ENCODE results near the gene PGM5.
"Not testable (repeated sequence)": the region's sequence is repeated elsewhere in the genome, so short reads cannot be mapped to it uniquely, and the experiment has no call there.

Gene PGM5

DNA sequence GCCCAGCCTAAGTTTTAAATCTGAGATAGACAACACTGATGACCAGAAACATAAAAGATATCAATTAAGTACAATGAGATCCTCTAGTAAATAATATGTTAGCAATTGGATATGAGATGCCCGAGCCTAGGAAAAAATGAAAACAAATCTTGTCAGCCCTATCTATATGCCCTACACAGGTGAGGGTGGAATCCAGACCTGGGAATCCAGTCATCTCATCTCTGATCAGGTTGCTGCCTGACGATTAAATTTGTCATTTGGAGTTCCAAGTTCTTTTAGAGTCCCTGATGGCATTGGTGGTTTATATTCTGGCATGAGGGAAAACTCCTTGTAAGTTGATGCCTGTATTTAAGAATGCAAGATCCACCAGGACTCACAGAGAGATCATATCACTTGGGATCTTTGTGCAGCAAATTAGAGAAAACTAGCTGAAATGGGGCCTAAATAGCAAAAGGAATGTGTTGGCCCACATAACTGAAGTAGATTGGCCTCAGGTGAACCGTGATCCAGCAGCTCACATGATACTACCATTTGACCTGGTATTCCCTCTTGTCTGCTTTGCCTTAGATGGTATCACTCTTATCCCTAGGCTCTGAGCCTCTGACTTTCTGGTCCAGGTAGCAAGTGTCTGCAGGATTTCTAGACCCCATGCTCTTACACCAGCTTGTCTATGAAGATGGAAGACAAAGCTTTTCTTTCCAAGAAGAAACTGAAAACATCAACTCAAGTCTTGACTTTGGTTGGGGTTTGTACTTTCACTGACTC, 48.2 kb downstream of the PGM5 start:
- not testable (repeated sequence) for H3K9me3 ChIP-seq (ENCODE audit: severe bottlenecking); H3K4me3 ChIP-seq (ENCODE audit: low read depth, low read length); H3K27ac ChIP-seq; H3K36me3 ChIP-seq; DNase-seq; H3K27me3 ChIP-seq (ENCODE audit: insufficient read depth, low read depth, severe bottlenecking)

DNA sequence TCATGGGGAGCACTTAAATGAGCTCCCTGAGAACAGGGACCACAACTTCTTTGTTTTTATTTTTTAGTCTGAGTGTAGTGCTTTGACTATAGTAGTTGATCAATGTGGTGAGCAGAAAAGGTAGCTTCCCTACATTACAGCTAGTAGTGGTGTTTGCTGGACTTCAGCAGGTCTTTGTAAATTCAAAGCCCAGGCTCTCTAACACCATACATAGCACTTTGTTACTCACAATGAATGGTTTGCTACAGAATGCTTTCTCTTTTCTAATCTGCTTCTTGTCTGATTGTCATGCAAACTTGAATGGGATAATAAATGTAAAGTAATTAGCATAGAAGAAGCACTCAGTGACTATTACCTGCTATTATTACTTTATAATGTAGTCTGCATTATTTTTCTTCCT, 55.5 kb downstream of the PGM5 start:
- not testable (repeated sequence) for DNase-seq

DNA sequence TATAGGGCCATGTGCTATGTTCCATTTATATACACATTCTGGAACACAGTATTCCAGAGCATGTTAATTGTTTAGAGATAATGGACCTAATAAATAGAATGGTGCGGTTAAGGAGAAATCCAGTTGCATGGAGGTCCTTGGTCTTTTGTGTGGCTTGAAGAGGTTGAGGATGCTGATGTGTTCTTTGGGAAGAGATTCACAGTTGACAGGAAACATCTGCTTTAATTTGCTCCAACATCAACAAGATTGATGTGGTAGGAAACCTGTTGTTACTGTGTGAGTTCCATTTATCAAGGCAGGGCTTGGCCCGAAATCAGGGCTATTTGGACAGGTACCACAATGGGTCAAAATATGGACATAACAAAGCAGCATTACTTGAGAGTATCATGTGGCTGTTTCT, 56.3 kb downstream of the PGM5 start:
- not testable (repeated sequence) for H3K27ac ChIP-seq; H3K9me3 ChIP-seq (ENCODE audit: severe bottlenecking); H3K4me3 ChIP-seq (ENCODE audit: low read depth, low read length); DNase-seq; H3K36me3 ChIP-seq; H3K27me3 ChIP-seq (ENCODE audit: insufficient read depth, low read depth, severe bottlenecking)

More for the DNA sequence above, 55.5 kb downstream of the PGM5 start:
- H3K4me3 ChIP-seq (ENCODE audit: low read depth, low read length); H3K27me3 ChIP-seq (ENCODE audit: insufficient read depth, low read depth, severe bottlenecking); H3K27ac ChIP-seq; H3K36me3 ChIP-seq; H3K9me3 ChIP-seq (ENCODE audit: severe bottlenecking): not testable (repeated sequence)

DNA sequence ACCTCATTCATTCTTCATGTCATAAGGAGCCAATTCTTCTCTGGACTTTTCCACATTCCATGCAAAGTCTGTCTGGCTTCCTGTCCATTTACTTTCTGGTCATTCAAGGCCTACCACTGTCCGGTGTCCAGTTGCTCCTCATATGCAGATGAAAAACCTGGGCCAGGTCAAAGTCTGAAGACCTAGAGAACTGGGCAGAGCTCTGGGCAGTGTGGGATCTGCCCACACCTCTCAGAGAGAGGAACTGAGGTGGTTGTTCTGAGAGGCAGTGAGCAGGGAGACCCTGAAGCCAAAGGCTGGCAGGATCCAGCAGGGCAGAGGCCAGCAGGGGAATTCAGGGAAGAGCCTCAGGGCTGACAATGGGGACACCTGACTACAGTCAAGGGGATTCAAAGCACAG, 58.7 kb downstream of the PGM5 start:
- H3K36me3 ChIP-seq; H3K27ac ChIP-seq; H3K9me3 ChIP-seq (ENCODE audit: severe bottlenecking); DNase-seq; H3K4me3 ChIP-seq (ENCODE audit: low read depth, low read length): not testable (repeated sequence)
- H3K27me3 ChIP-seq (ENCODE audit: insufficient read depth, low read depth, severe bottlenecking), result peaks cover 33% of the 10 kb centered on the region

DNA sequence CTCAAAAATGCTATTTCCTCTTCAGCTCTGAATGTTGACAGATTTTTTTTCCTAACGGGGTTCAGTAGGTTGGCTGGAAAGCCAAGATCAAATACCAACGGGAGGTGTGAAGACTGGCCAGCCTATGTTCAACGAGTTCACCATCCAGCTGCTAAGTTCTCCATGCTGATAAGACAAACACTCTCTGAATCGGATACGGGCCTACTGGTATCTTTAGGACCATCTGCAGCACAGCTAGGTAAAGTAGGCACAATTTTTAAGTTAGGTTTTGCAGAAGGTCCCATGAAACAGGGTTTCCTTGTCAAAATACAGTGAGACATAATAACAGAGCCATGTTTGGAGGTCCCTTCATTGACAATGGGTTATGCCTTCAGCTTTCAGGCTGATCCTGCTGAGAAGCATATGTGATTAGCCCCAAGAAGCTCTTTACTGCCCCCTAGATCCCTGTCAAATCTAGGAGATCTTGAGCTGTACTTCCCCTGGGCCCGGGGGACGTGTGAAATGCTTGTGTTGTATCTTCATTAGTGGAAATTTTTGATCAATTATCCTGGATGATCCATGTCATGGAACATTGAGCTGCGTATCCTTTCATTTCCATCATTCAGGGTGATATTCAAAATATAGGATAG, 60.6 kb downstream of the PGM5 start:
- TF ChIP-seq, protein P1, sequence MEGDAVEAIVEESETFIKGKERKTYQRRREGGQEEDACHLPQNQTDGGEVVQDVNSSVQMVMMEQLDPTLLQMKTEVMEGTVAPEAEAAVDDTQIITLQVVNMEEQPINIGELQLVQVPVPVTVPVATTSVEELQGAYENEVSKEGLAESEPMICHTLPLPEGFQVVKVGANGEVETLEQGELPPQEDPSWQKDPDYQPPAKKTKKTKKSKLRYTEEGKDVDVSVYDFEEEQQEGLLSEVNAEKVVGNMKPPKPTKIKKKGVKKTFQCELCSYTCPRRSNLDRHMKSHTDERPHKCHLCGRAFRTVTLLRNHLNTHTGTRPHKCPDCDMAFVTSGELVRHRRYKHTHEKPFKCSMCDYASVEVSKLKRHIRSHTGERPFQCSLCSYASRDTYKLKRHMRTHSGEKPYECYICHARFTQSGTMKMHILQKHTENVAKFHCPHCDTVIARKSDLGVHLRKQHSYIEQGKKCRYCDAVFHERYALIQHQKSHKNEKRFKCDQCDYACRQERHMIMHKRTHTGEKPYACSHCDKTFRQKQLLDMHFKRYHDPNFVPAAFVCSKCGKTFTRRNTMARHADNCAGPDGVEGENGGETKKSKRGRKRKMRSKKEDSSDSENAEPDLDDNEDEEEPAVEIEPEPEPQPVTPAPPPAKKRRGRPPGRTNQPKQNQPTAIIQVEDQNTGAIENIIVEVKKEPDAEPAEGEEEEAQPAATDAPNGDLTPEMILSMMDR (IDR thresholded peaks at IDR 0.05; ENCODE audit: low read depth, low read length), result peak; percentile 51
- DNase-seq, result peak; percentile 7

DNA sequence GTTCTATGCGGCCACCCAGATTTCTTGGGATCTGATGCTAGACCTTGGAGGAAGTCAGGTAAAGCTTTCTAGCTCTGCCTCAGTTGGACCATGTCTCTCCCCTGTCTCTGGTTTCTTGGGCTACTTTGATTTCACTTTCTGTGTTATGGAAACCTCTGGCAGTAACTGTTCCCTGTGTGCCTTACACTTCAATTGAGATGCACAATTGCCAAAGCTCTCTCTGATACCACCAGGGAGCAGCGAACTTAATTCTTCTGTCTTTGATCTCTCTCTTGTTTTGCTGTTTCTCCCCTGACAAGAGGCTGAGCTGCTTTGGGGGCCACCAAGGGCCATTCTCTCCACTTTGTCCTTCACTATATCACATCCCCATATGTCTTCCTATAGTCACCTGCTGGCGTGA, 61.4 kb downstream of the PGM5 start:
- DNase-seq, result no peak
- peaks cover 33% of the 10 kb centered on the region for H3K27me3 ChIP-seq (ENCODE audit: insufficient read depth, low read depth, severe bottlenecking)
- H3K27ac ChIP-seq, result no peak overlapping the region
- H3K4me3 ChIP-seq (ENCODE audit: low read depth, low read length), result no peak overlapping the region
- TF ChIP-seq, protein P1 (IDR thresholded peaks at IDR 0.05; ENCODE audit: low read depth, low read length), result no peak
- H3K36me3 ChIP-seq, result no peaks in the 10 kb centered on the region
- peaks cover under 1% of the 10 kb centered on the region for H3K9me3 ChIP-seq (ENCODE audit: severe bottlenecking)

More for the DNA sequence above, 60.6 kb downstream of the PGM5 start:
- Histone ChIP-seq H3K36me3 (no peaks in the 10 kb centered on the region), H3K4me3 (ENCODE audit: low read depth, low read length) (no peak overlapping the region), H3K9me3 (ENCODE audit: severe bottlenecking) (no peaks in the 10 kb centered on the region), H3K27ac (no peak overlapping the region), H3K27me3 (ENCODE audit: insufficient read depth, low read depth, severe bottlenecking) (peaks cover 33% of the 10 kb centered on the region)

DNA sequence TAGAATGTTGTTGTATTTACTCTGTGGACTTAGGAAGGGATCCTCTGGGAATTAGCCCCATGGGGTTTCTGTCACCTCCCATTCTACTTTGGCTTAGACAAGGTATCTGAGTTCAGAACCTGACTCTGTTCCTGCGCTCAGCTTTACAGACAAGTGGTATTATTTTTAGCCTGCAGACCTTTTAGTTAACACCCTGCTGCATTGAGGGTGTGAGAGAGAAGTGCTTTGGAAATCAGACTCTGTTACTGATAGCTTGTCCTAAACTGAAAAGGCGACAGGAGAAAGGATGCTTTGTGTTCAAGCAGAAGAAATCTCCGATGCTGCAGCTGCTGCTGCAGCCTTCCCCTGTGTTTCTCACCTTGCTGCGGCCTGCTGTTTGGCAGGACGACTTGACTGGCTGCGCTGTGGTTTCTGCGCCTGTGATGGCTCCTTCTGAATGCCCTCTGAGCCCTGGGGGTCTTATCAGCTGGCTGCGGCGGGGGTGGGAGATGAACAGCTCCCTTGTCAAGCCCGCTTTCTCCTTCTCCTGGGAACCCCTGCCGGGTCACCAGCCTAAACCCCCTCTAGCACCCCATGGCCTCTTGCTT, 61.9 kb downstream of the PGM5 start:
- TF ChIP-seq, protein P1 (IDR thresholded peaks at IDR 0.05; ENCODE audit: low read depth, low read length), result no peak
- no peak for DNase-seq
- Histone ChIP-seq H3K27ac (no peak overlapping the region), H3K9me3 (ENCODE audit: severe bottlenecking) (peaks cover 4% of the 10 kb centered on the region), H3K4me3 (ENCODE audit: low read depth, low read length) (no peak overlapping the region), H3K36me3 (no peaks in the 10 kb centered on the region), H3K27me3 (ENCODE audit: insufficient read depth, low read depth, severe bottlenecking) (peaks cover 33% of the 10 kb centered on the region)
